KMS-11 (cell line): ENCODE measurements around the gene STS.
"Not testable (repeated sequence)": the region's sequence is repeated elsewhere in the genome, so short reads cannot be mapped to it uniquely, and the experiment has no call there.

Experiments
- H2AFZ ChIP-seq: fragments of 200-600 bp; sonication (generic); 2 replicates; pipeline ENCODE4 v1.6.1; 2016; ENCODE audit warnings: antibody characterized with exemption, mixed run types, low read depth
- H3K27ac ChIP-seq: fragments of 200-600 bp; sonication (generic); 2 replicates; pipeline ENCODE4 v1.6.1; 2016; ENCODE audit warnings: mild to moderate bottlenecking, mixed run types
- H3K27me3 ChIP-seq: fragments of 200-600 bp; sonication (generic); 2 replicates; pipeline ENCODE4 v1.6.1; 2017; ENCODE audit warnings: mild to moderate bottlenecking, low read depth, mixed run types, moderate library complexity; ENCODE audit not compliant: insufficient read depth
- H3K36me3 ChIP-seq: fragments of 200-600 bp; sonication (generic); 2 replicates; pipeline ENCODE4 v1.6.1; 2017; ENCODE audit warnings: mild to moderate bottlenecking, mixed run types; ENCODE audit not compliant: insufficient read depth
- H3K4me1 ChIP-seq: fragments of 200-600 bp; sonication (generic); 2 replicates; pipeline ENCODE4 v1.6.1; 2016; ENCODE audit warnings: mild to moderate bottlenecking, low read depth, mixed run types; ENCODE audit not compliant: poor library complexity, severe bottlenecking
- H3K4me2 ChIP-seq: fragments of 200-600 bp; sonication (generic); 2 replicates; pipeline ENCODE4 v1.7.0; 2016; ENCODE audit warnings: mild to moderate bottlenecking, mixed run types
- H3K4me3 ChIP-seq: fragments of 200-600 bp; sonication (generic); IDR thresholded peaks from 2 replicates; pipeline ENCODE4 v1.6.1; 2017; ENCODE audit warnings: low read depth, low read length, mixed read lengths; ENCODE audit not compliant: insufficient read depth
- H3K79me2 ChIP-seq: fragments of 200-600 bp; sonication (generic); 2 replicates; pipeline ENCODE4 v1.6.1; 2016; ENCODE audit warnings: low read depth, mixed run types; ENCODE audit not compliant: insufficient read depth
- H3K9ac ChIP-seq: fragments of 200-600 bp; sonication (generic); 2 replicates; pipeline ENCODE4 v1.6.1; 2016; ENCODE audit warnings: mild to moderate bottlenecking, mixed run types
- H4K20me1 ChIP-seq: fragments of 200-600 bp; sonication (generic); 2 replicates; pipeline ENCODE4 v1.6.1; 2016; ENCODE audit warnings: mild to moderate bottlenecking, mixed run types; ENCODE audit not compliant: insufficient read depth
- TF ChIP-seq, protein P1 (sequence below): fragments of 200-600 bp; sonication (generic); conservative IDR thresholded peaks from 2 replicates; pipeline ENCODE4 v1.6.1; 2017; ENCODE audit warnings: low read depth, mild to moderate bottlenecking, antibody characterized with exemption, low read length, moderate library complexity, mixed read lengths

Gene STS

GRCh38 chrX:7168371-7168770, 20.9 kb downstream of the STS start:
- Histone ChIP-seq H3K36me3 (no peaks in the 10 kb centered on the region), H4K20me1 (no peaks in the 10 kb centered on the region), H3K4me1 (no peaks in the 10 kb centered on the region), H3K4me2 (no peak overlapping the region), H2AFZ (no peak overlapping the region), H3K9ac (no peak overlapping the region), H3K27me3 (no peaks in the 10 kb centered on the region), H3K4me3 (no peak overlapping the region), H3K79me2 (no peaks in the 10 kb centered on the region), H3K27ac (no peak overlapping the region)
- TF ChIP-seq, protein P1, sequence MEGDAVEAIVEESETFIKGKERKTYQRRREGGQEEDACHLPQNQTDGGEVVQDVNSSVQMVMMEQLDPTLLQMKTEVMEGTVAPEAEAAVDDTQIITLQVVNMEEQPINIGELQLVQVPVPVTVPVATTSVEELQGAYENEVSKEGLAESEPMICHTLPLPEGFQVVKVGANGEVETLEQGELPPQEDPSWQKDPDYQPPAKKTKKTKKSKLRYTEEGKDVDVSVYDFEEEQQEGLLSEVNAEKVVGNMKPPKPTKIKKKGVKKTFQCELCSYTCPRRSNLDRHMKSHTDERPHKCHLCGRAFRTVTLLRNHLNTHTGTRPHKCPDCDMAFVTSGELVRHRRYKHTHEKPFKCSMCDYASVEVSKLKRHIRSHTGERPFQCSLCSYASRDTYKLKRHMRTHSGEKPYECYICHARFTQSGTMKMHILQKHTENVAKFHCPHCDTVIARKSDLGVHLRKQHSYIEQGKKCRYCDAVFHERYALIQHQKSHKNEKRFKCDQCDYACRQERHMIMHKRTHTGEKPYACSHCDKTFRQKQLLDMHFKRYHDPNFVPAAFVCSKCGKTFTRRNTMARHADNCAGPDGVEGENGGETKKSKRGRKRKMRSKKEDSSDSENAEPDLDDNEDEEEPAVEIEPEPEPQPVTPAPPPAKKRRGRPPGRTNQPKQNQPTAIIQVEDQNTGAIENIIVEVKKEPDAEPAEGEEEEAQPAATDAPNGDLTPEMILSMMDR = no peak

DNA sequence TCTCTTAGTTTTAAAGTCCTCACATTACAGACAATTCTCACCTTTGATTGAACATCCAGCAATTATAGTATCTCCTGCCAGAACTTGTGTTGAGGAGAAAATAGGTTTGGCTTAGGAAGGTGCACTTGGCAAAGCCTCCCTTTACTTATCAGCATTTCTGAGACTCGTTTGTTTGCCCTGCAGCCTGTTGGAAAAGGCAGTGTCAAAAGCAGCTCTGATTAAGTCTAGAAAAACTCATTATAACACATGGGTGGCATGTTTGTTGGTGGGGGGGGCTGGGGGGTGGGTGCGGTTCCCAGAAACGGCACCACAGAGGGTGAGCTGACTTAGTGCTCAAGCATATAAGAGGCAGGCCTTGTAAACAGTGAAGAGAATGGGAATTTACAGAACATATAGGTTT, 22.1 kb downstream of the STS start:
- no peak overlapping the region for H3K4me3 ChIP-seq
- TF ChIP-seq, protein P1 = no peak
- no peaks in the 10 kb centered on the region for H3K36me3 ChIP-seq
- no peak overlapping the region for H3K4me2 ChIP-seq
- no peaks in the 10 kb centered on the region for H4K20me1 ChIP-seq
- H3K9ac ChIP-seq = no peak overlapping the region
- H3K4me1 ChIP-seq = no peaks in the 10 kb centered on the region
- no peak overlapping the region for H3K27ac ChIP-seq
- H2AFZ ChIP-seq = no peak overlapping the region
- H3K27me3 ChIP-seq = no peaks in the 10 kb centered on the region
- no peaks in the 10 kb centered on the region for H3K79me2 ChIP-seq

DNA sequence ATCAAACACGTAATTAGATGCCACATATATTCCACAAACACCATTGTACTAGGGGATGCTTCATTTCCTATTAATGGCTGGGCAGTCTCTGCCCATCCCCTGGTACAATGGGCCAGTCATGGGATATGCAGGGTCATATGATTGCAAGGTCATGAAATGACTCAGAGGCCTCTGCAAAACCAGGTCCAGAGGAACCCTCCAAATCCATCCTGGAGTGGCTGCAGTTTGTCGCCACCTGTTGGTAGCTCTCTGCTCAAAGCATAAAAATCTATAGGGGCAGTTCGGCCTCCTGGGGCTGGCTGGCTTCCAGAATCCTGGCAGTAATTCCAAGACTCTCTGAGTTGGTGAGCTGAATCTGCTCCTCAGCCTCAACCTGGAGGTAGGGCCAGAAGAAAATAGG, 23.4 kb downstream of the STS start:
- H3K9ac ChIP-seq = no peak overlapping the region
- H3K27ac ChIP-seq = no peak overlapping the region
- no peaks in the 10 kb centered on the region for H3K79me2 ChIP-seq
- no peaks in the 10 kb centered on the region for H3K27me3 ChIP-seq
- H4K20me1 ChIP-seq = no peaks in the 10 kb centered on the region
- H3K36me3 ChIP-seq = no peaks in the 10 kb centered on the region
- TF ChIP-seq, protein P1 = peak; percentile 55
- H2AFZ ChIP-seq = no peak overlapping the region
- H3K4me1 ChIP-seq = no peaks in the 10 kb centered on the region
- H3K4me2 ChIP-seq = no peak overlapping the region
- H3K4me3 ChIP-seq = no peak overlapping the region

- not testable (repeated sequence) for H3K27ac ChIP-seq, H2AFZ ChIP-seq, H3K4me3 ChIP-seq, H3K27me3 ChIP-seq, H3K4me2 ChIP-seq, H3K36me3 ChIP-seq, H4K20me1 ChIP-seq, H3K4me1 ChIP-seq, H3K9ac ChIP-seq, H3K79me2 ChIP-seq
These were observed 31.3 kb downstream of the STS start for GRCh38 chrX:7178859-7179258.

GRCh38 chrX:7179446-7179845, 31.9 kb downstream of the STS start:
- Histone ChIP-seq H3K4me2 (no peak overlapping the region), H3K27ac (no peak overlapping the region), H3K4me1 (no peaks in the 10 kb centered on the region), H3K9ac (no peak overlapping the region), H3K27me3 (no peaks in the 10 kb centered on the region), H2AFZ (no peak overlapping the region), H3K4me3 (no peak overlapping the region), H3K79me2 (no peaks in the 10 kb centered on the region), H4K20me1 (no peaks in the 10 kb centered on the region), H3K36me3 (no peaks in the 10 kb centered on the region)
- TF ChIP-seq, protein P1 = no peak
